ENCODE measurements around the gene PREX1.
A peak's percentile ranks its signal among the peaks of the same experiment; 100 is the strongest.

PREX1 gene

DNA sequence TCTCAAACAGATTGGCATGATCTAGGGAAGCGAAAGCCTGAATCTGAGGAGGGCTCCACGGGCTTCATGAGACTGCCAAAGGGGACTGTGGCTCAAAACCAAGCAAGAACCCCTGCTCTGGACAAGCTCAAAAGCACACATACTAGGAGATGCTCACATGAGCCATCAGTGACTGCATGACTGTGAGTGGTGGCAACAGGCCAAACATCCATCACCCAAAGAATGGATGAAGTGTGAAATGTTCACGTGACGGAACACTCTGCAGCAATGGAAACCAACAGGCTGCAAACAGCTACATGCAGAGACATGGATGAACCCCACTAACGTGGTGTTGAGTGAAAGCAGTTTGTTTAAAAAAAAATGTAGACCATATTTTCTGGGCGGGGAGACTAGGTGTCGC, 136.3 kb downstream of the PREX1 start:
- no peak overlapping the region for H3K27ac Mint-ChIP-seq
- peaks cover 2% of the 10 kb centered on the region for H3K36me3 Mint-ChIP-seq
- H3K4me1 Mint-ChIP-seq, result peaks cover 4% of the 10 kb centered on the region
- H3K27me3 Mint-ChIP-seq, result no peaks in the 10 kb centered on the region
- no peaks in the 10 kb centered on the region for H3K9me3 Mint-ChIP-seq
- no peak overlapping the region for H3K4me3 Mint-ChIP-seq

DNA sequence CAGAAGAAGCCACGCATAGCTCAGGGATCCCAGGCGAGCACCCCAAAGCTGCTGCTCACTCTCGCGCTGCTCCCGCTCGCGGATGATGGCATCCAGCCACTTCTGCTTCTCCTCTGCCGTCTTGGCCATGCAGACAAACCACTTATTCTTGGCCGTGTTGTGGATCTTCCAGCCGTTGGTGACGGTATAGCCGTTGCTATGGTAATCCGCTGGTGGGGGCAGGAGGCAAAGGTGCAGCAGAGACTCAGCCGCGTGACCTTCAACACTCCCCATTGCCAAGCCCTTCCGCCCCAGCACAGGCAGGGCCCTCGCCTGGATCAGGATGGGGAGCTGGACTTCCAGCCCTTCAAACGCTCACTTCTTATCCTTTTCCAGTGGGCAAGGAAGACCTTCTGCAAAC, 136.9 kb downstream of the PREX1 start:
- no peak overlapping the region for H3K4me3 Mint-ChIP-seq
- no peaks in the 10 kb centered on the region for H3K9me3 Mint-ChIP-seq
- peaks cover 4% of the 10 kb centered on the region for H3K4me1 Mint-ChIP-seq
- peaks cover 2% of the 10 kb centered on the region for H3K36me3 Mint-ChIP-seq
- H3K27me3 Mint-ChIP-seq, result no peaks in the 10 kb centered on the region
- no peak overlapping the region for H3K27ac Mint-ChIP-seq

DNA sequence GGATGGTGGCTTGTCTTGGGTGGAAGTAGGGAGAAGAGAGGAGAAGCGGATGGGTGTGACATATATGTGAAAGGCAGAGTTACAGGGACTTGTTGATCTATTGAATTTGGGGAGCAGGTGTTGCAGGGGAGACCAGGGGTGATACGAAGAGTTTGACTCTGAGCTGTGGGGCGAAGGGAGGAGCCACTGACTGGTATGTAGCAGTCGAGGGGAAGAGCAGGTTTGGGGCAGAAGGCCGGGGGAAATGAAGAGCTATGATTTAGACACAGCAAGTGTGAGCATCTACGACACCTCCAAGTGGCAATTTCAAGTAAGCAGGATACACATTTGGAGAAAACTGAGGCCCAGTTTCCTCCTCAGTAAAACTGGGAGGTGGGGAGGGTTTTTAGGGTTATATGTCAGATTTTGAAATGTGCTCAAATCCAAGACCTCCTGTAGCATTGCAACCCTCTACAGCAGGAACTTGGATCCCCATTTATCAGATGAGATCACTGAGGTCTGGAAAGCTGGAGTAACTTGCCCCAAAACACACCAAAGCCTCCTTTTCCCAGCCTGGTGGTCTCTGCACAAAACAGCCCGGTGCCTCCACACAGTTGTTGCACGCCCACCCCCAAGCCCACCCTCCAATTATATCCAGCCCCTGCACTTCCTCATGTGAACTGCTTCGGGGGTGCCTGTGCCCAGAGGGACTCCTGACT, 137.8 kb downstream of the PREX1 start:
- Mint-ChIP-seq H3K27me3 (no peaks in the 10 kb centered on the region), H3K9me3 (no peaks in the 10 kb centered on the region), H3K4me3 (no peak overlapping the region), H3K27ac (no peak overlapping the region), H3K36me3 (peaks cover 2% of the 10 kb centered on the region), H3K4me1 (peaks cover 6% of the 10 kb centered on the region)

DNA sequence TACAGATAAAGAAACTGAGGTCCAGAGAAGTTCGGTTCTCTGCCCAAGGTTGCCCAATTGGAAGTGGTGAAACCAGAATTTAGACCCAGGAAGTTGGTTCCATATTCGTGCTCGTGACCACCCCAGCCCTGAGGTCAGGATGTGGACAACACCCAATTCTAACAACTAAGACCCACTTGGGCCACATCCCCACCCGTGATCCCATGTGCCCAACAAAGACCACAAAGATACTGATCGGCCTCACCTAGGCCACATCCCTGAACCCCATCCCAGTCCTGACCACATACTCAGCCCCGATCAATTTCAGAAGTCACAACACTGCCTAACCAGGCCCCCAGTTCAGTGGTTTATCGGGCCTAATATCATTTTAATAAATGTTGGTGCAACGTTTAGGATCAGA, 138.4 kb downstream of the PREX1 start:
- Mint-ChIP-seq H3K36me3 (peaks cover under 1% of the 10 kb centered on the region), H3K4me3 (no peak overlapping the region)

DNA sequence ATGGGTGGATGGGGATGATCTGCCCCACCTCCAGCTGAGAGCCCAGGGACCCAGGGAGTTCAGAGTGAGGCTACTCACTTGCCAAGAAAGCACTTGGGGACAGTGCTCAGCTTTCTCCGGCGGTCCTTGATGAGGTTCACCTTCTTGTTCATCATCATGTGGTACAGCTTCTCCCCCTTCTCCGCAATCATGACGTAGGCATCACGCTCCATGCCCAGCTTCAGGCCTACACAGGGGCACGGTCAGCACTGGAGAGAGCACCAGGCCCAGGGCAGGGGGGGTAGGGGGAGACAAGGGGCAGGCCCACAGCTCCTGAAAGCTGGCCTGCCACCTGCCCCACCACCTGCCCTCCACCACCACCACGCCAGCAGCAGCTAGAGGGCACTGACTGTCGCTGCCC, 139.2 kb downstream of the PREX1 start:
- H3K9me3 Mint-ChIP-seq, result no peaks in the 10 kb centered on the region
- no peak overlapping the region for H3K27ac Mint-ChIP-seq
- no peak overlapping the region for H3K4me3 Mint-ChIP-seq
- H3K4me1 Mint-ChIP-seq, result peaks cover 8% of the 10 kb centered on the region
- H3K36me3 Mint-ChIP-seq, result no peaks in the 10 kb centered on the region
- no peaks in the 10 kb centered on the region for H3K27me3 Mint-ChIP-seq

More for the DNA sequence above, 138.4 kb downstream of the PREX1 start:
- Mint-ChIP-seq H3K27ac (no peak overlapping the region), H3K9me3 (no peaks in the 10 kb centered on the region), H3K27me3 (no peaks in the 10 kb centered on the region), H3K4me1 (peaks cover 8% of the 10 kb centered on the region)

DNA sequence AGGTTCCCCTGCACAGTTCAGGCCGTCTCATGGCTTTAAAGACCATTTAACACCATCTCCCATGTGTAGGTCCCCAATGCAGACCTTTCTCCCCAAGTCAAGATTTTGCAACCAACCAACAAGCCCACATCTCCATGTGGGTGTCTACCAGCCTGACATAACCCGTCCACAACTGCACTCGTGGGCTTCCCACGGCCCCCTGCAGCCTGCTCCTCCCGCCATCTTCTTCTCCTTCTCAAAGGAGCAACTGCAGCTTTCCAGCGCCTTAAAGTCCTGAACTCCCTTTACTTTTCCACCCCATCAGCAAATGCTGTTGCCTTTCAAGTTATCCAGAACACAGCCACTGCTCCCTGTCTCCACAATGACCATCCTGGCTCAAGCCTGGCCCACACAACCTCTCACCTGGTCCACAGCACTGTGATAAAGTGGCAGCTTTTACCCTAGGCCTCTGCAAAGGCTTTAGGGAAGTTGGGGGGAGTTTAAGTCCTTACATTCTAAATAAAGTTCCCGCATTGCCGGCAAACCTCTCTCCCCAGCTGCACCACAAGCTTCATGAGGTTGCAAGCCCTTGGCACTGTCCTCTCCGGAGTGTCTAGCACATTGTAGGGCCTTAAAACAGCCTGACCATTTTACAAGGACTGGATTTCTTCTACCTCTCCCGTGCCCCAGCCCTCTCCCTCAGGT, 140.5 kb downstream of the PREX1 start:
- Mint-ChIP-seq H3K36me3 (no peaks in the 10 kb centered on the region), H3K4me1 (peaks cover 8% of the 10 kb centered on the region), H3K4me3 (no peak overlapping the region), H3K27ac (no peak overlapping the region), H3K9me3 (no peaks in the 10 kb centered on the region), H3K27me3 (no peaks in the 10 kb centered on the region)

DNA sequence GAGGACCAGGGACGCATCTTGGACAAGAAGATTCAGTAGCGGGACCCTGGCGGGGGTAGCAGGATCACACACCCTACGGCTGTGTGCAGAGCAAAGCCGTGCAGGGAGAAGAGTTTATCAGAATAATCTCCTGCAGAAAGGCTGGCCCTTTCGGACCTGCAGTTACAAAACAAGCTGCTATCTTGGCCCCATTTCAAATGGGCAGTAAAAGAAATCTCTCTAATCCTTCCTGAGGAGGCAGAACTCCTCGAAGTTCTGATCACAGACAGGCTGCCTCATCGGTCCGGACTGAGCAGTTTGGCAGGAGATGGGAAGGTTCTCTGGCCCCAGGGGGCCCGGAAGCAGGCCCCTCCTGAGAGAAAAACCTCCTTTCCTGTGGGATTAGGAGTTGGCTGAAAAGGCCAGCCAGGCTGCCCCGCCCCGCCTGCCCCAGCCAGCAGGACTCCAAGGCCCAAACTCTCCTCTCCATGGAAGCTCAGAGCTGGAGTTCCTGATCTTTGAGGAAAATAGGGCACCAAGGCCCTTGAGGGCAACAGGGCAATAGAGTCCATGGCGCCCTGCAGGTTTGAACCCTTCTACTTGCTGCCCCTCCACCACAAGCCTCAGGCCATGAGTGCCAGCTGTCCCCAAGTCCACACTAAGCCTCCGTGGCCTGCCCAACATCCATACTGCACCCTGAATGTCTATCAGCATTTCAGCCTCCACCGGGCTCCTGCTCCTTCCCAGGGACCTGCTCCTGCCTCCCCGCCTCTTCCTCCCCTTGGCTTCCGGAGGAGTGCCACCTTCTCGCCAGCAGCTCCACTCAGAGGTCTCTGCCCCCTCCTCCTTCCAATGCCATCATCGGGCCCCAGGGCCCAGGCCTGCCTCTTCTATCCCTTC, 141.3 kb downstream of the PREX1 start:
- no peak overlapping the region for H3K4me3 Mint-ChIP-seq

DNA sequence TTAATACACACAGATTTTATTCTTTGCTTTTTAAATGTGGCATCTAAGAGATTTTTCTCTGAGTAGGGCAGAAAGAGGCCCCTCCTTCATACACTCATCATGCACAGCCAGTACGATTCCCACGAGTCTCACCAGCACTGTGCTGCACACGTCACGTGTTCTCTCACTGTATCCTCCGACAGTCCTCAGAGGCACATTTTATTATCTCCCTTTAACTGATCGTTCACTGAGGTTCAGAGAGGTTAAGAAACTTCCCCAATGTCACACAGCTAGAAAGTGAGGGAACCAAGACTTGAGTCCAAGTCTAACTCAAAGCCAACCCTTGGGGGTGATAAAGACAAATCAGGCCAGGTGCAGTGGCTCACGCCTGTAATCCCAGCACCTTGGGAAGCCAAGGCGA, 142.5 kb downstream of the PREX1 start:
- H3K9me3 Mint-ChIP-seq, result no peaks in the 10 kb centered on the region
- no peaks in the 10 kb centered on the region for H3K27me3 Mint-ChIP-seq
- no peaks in the 10 kb centered on the region for H3K36me3 Mint-ChIP-seq
- H3K4me3 Mint-ChIP-seq, result no peak overlapping the region
- H3K27ac Mint-ChIP-seq, result no peak overlapping the region
- peaks cover 8% of the 10 kb centered on the region for H3K4me1 Mint-ChIP-seq

More for the DNA sequence above, 141.3 kb downstream of the PREX1 start:
- no peak overlapping the region for H3K27ac Mint-ChIP-seq
- H3K9me3 Mint-ChIP-seq, result no peaks in the 10 kb centered on the region
- no peaks in the 10 kb centered on the region for H3K36me3 Mint-ChIP-seq
- H3K4me1 Mint-ChIP-seq, result peaks cover 8% of the 10 kb centered on the region
- no peaks in the 10 kb centered on the region for H3K27me3 Mint-ChIP-seq

DNA sequence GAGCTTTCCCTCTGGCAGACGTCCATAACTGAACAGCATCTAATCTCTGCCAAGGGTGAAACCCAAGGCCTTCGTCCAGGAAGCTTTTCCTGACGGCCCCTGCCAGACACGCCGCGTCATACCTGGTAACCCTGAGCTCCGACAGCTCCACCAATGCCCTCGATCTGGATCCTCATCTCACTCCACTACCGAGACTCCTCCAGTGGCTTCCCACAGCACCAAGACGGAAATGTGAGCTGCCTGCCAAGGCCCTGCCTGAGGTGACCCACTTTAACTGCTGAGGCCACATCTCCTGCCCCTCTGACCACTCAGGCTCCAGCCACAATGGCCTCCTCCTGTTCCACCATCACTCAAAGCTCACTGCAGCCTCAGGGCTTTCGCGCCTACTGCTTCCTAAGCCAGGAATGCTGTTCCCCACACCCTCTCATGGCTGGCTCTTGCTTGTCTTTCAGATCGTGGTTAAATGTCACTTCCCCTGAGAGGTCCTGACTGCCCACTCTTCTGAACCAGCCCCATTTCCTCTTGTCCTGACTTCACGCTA, 143.2 kb downstream of the PREX1 start:
- peaks cover 8% of the 10 kb centered on the region for H3K4me1 Mint-ChIP-seq
- H3K27ac Mint-ChIP-seq, result peak overlapping the region; percentile 11
- no peak overlapping the region for H3K4me3 Mint-ChIP-seq
- H3K9me3 Mint-ChIP-seq, result no peaks in the 10 kb centered on the region
- no peaks in the 10 kb centered on the region for H3K27me3 Mint-ChIP-seq
- H3K36me3 Mint-ChIP-seq, result no peaks in the 10 kb centered on the region

DNA sequence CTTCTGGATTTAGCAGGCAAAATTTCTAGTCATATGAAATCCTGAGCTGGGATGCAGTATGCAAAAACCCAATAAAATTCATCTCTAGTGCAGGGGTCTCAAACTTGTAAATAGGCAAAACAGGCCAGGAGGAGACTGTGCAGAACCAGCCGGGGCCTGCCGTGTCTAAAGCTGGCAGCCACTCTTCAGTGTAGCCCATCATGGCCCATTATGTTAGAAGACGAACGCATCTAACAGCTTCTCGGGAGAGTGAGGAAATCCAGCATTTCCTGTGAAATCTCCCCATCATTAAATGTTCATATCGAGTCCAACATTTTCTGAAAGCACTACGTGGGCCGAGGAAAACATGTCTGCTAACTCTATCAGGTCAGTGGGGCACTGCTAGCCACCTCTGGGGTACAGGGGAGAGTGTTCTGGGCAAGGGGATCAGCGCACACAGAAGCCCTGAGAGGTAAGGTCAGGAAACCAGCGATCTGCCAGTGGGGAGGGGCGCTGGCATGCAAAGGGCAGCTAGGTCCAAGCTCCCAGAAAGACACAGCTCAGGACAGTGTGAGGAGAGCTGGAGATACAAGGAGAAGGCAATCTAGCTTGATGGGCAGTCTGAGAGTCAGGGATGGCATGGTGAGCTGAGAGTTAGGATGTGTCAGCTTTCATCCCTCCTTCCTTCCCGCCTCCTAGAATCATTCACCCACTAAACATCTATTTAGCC, 144.2 kb downstream of the PREX1 start:
- Mint-ChIP-seq H3K4me1 (peaks cover 8% of the 10 kb centered on the region), H3K27me3 (no peaks in the 10 kb centered on the region), H3K27ac (no peak overlapping the region), H3K9me3 (no peaks in the 10 kb centered on the region), H3K4me3 (no peak overlapping the region), H3K36me3 (peaks cover 3% of the 10 kb centered on the region)

DNA sequence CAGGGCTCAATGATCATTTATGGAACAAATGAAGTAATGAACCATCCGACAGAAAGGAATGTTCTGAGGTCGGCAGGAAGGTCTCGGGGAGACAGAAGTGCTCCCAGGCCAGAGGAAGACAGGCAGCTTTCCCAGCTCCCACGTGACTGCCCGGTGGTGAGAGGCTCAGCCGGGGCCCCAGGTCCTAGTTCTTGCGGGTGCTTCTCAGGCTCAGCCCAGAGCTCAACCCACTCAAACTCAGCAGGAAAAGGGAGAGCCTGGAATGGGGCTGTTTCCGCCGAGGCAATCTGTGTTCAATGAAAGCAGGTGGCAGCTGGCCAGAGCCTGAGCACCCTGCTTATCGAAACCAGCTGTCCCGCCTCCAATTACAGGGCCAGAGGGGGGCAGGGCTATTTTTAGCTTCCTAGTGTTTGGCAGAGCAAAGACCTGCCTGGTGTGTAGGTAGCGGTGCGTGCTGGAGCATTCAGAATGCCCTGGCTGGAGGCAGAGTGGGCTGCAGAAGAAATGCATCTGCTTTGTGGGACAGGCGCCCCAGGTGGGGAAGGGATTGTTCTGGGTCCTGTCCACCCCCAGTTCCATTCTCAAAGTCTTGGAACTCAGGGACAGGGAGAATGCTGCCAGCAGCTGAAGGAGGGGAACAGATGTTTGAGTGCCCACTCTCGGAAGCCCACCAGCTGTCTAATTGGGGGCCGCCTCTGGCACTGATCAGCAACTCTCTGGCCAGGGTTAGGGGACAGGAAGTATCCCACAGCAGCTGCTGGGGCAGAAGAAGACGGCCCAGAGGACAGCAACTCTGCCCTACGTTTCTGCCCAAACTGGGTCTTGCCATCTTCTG, 145.1 kb downstream of the PREX1 start:
- H3K36me3 Mint-ChIP-seq, result peaks cover 3% of the 10 kb centered on the region
- H3K4me1 Mint-ChIP-seq, result peaks cover 8% of the 10 kb centered on the region
- no peak overlapping the region for H3K27ac Mint-ChIP-seq
- H3K4me3 Mint-ChIP-seq, result no peak overlapping the region
- no peaks in the 10 kb centered on the region for H3K9me3 Mint-ChIP-seq
- no peaks in the 10 kb centered on the region for H3K27me3 Mint-ChIP-seq

DNA sequence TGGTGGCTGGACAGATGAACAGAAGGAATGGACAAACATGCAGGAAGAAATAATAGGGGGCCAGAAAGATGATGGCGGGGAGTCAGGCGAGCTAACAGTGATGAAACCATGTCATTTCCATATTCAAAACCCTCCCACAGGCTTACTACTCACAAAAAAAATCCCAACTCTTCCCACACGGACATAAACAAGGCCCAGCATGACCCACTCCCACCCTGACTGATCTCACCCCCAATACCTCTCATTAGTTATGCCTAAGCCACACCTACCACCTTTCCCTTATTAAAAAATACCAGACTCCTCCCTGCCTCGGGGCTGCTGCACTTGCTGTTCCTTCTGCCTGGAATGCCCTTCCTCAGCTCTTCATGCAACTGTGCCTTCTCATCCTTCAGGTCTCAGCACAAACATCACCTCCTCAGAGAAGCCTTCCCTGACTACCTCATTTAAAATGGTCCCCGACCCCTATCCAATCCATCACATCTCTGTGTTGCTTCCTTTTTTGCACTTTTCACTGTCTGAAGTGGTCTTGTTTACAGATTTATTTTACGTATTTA, 145.8 kb downstream of the PREX1 start:
- peaks cover 5% of the 10 kb centered on the region for H3K4me1 Mint-ChIP-seq
- no peaks in the 10 kb centered on the region for H3K27me3 Mint-ChIP-seq
- no peaks in the 10 kb centered on the region for H3K9me3 Mint-ChIP-seq
- no peak overlapping the region for H3K27ac Mint-ChIP-seq
- no peak overlapping the region for H3K4me3 Mint-ChIP-seq
- peaks cover 3% of the 10 kb centered on the region for H3K36me3 Mint-ChIP-seq

DNA sequence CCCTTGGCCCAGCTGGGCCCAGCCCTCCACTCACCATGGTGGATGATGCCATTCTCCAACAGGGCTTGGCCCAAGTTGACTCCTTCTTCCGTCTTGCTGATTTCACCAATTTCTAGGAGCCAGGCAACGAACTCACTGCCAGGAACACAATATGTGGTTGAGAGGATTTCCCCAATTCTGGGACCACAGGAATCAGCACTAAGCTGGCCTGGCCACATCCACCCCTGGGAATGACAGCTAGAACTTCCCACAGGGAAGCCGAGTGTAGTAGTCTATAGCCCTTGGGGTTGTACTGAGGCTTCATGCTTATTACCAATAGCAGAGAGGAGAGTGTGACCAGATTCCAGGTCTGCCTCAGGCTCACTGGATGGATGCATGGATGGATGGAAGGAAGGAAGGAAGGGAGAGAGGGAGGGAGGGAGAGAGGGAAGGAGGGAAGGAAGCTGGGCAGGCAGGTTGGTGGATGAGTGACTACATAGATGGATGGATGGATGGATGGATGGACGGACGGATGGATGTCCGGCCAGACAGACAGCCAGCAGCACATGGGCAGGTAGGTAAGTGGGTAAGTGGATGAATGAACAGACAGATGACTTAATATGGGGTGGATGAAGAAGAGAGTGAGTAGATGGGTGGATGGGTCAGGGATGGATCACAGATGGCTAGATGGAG, 146.5 kb downstream of the PREX1 start:
- peaks cover 4% of the 10 kb centered on the region for H3K4me1 Mint-ChIP-seq
- H3K27ac Mint-ChIP-seq, result no peak overlapping the region
- H3K36me3 Mint-ChIP-seq, result peaks cover 3% of the 10 kb centered on the region
- no peaks in the 10 kb centered on the region for H3K27me3 Mint-ChIP-seq
- H3K9me3 Mint-ChIP-seq, result no peaks in the 10 kb centered on the region
- H3K4me3 Mint-ChIP-seq, result no peak overlapping the region

DNA sequence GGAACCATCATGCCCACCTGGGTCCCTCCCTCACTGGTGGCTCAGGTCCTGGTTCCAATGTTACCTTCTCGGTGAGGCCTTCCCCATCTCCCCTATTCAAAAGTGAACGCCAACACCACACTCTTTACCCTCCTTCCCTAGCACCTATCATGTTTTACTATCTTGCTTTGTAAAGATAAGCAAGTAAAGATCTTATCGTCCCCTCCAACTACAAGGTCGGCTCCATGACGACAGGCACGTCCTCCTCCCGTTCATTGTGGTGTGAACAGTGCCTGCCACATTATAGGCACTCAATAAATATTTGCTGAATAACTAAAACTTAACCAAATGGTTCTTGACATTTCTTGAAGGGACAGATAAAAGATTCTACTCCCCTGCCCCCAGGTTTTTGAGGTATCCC, 147.1 kb downstream of the PREX1 start:
- Mint-ChIP-seq H3K27me3 (no peaks in the 10 kb centered on the region), H3K27ac (no peak overlapping the region), H3K36me3 (peaks cover 4% of the 10 kb centered on the region), H3K4me3 (no peak overlapping the region), H3K4me1 (peaks cover 4% of the 10 kb centered on the region), H3K9me3 (no peaks in the 10 kb centered on the region)
